HG03575 (cell line): ENCODE results near the gene DYRK3.

Source experiments
- ATAC-seq: cut with Tn5 transposase; IDR thresholded peaks from one replicate; pipeline ENCODE4 v1.9.1; 2021; ENCODE audit not compliant: unreplicated experiment, insufficient number of reproducible peaks, low FRiP score; ENCODE audit errors: extremely low read depth

The DYRK3 gene

GRCh38 chr1:206676499-206676898 is 41.2 kb downstream of the DYRK3 start:
- ATAC-seq: no peak

- ATAC-seq: no peak
These were observed 43.2 kb downstream of the DYRK3 start for GRCh38 chr1:206678490-206678889.

- ATAC-seq: peak; percentile 61
These were observed 44.4 kb downstream of the DYRK3 start for GRCh38 chr1:206679738-206680211.

GRCh38 chr1:206680279-206680678 is 44.9 kb downstream of the DYRK3 start:
- no peak for ATAC-seq

GRCh38 chr1:206681359-206681758 is 46.0 kb downstream of the DYRK3 start:
- no peak for ATAC-seq

- no peak for ATAC-seq
These were observed 46.8 kb downstream of the DYRK3 start for GRCh38 chr1:206682111-206682510.

GRCh38 chr1:206683313-206683712 is 48.0 kb downstream of the DYRK3 start:
- no peak for ATAC-seq

GRCh38 chr1:206684003-206684402 is 48.7 kb downstream of the DYRK3 start:
- ATAC-seq: no peak

- no peak for ATAC-seq
These were observed 49.4 kb downstream of the DYRK3 start, which contains the start of gene MAPKAPK2 for GRCh38 chr1:206684478-206685333. Gene MAPKAPK2, plus strand, starts transcription at chr1:206684905. Its CDS starts 325 bp downstream, at chr1:206685230.

- no peak for ATAC-seq
These were observed 50.0 kb downstream of the DYRK3 start for GRCh38 chr1:206685334-206685768.

GRCh38 chr1:206685769-206686477 is 50.6 kb downstream of the DYRK3 start:
- no peak for ATAC-seq

GRCh38 chr1:206686478-206687249 is 51.3 kb downstream of the DYRK3 start:
- ATAC-seq: no peak

- no peak for ATAC-seq
These were observed 52.0 kb downstream of the DYRK3 start for GRCh38 chr1:206687251-206687914.

GRCh38 chr1:206687915-206688442 is 52.6 kb downstream of the DYRK3 start:
- no peak for ATAC-seq

- no peak for ATAC-seq
These were observed 55.2 kb downstream of the DYRK3 start for GRCh38 chr1:206690516-206690915.

GRCh38 chr1:206691604-206692003 is 56.3 kb downstream of the DYRK3 start:
- ATAC-seq: no peak

- no peak for ATAC-seq
These were observed 57.7 kb downstream of the DYRK3 start for GRCh38 chr1:206693029-206693428.

- no peak for ATAC-seq
These were observed 58.3 kb downstream of the DYRK3 start for GRCh38 chr1:206693592-206693991.
